HCT116 (cell line): ENCODE data around the gene SFXN5. TPM values are rescaled to one million over a fixed set of nuclear protein-coding genes. Genes with fewer than 3 reads are reported as not detected.

ENCODE experiments used
- ATAC-seq: fragments of 200-7000 bp; cut with Tn5 transposase; 2 replicates; pipeline ENCODE4 v1.9.1; 2020; ENCODE audit warnings: mild to moderate bottlenecking, moderate library complexity
- BruUV-seq: library from RNA; stranded (reverse); fragments of 400-500 nt; replicated peaks from 2 replicates; lab custom pipeline; 2021; lab: Mats Ljungman, UMichigan
- CTCF ChIA-PET: fragments of 300-600 bp; sonication (Branson Sonifier 250); formaldehyde crosslinking; loops from one replicate; lab custom pipeline; 2021; ENCODE audit warnings: antibody characterized with exemption; lab: Charles Lee
- POLR2A ChIA-PET: fragments of 300-600, 350-600 bp; sonication (Branson Sonifier 250); formaldehyde crosslinking; loops from one replicate; lab custom pipeline; 2021; ENCODE audit warnings: antibody characterized with exemption; lab: Charles Lee
- RAD21 ChIA-PET, 2 experiments: fragments of 300-600 bp; sonication (Branson Sonifier 250); formaldehyde crosslinking; loops; one replicate each; lab custom pipeline; 2023; ENCODE audit warnings: low total read pairs in 2 of 2; ENCODE audit not compliant: uncharacterized antibody in 2 of 2, unreplicated experiment in 2 of 2, low non-redundant PET in 1 of 2; lab: Charles Lee
- DNase-seq: peaks from one replicate; pipeline ENCODE4 v3.0.0-alpha.2; 2010; ENCODE audit warnings: low read depth, low spot score
- H2AFZ ChIP-seq: fragments of 200-600 bp; shearing (Covaris generic), sonication (generic); 2 replicates; pipeline ENCODE4 v1.6.1; 2017; ENCODE audit warnings: low read depth, mixed run types, mixed read lengths, antibody characterized with exemption, low read length; ENCODE audit not compliant: poor library complexity, severe bottlenecking
- H3K27ac ChIP-seq: 2 replicates; pipeline ENCODE4 v1.5.1; 2012; ENCODE audit warnings: low read depth, low read length
- H3K27me3 ChIP-seq: fragments of 200-600 bp; sonication (generic); 2 replicates; pipeline ENCODE4 v1.6.1; 2016; ENCODE audit warnings: mixed run types, low read length, mixed read lengths; ENCODE audit not compliant: insufficient read depth
- H3K36me3 ChIP-seq, 2 experiments: fragments of 200-500 bp in 1 of 2; fragments of 200-600 bp in 1 of 2; sonication (Bioruptor generic) in 1 of 2; sonication (generic) in 1 of 2; 2 replicates each; pipeline versions ENCODE4 v1.5.1 to v1.6.1; 2014 to 2016; ENCODE audit warnings: low read length in 2 of 2, inconsistent platforms in 1 of 2, mixed read lengths in 1 of 2, mixed run types in 1 of 2; ENCODE audit not compliant: insufficient read depth in 2 of 2, control insufficient read depth in 1 of 2
- H3K4me1 ChIP-seq, 2 experiments: fragments of 200-600 bp in 1 of 2; sonication (generic) in 1 of 2; 2 replicates each; pipeline versions ENCODE4 v1.5.1 to v1.6.1; 2012 to 2017; ENCODE audit warnings: low read length in 2 of 2, inconsistent platforms in 1 of 2, mild to moderate bottlenecking in 1 of 2, mixed read lengths in 1 of 2, mixed run types in 1 of 2, moderate library complexity in 1 of 2; ENCODE audit not compliant: insufficient read depth in 2 of 2, control insufficient read depth in 1 of 2
- H3K4me2 ChIP-seq: fragments of 200-600 bp; sonication (generic); 2 replicates; pipeline ENCODE4 v1.6.1; 2017; ENCODE audit warnings: mixed run types, low read length, mixed read lengths
- H3K4me3 ChIP-seq, 2 experiments: fragments of 200-600 bp in 1 of 2; sonication (generic) in 1 of 2; replicated peaks in 1 of 2; 2 replicates each; pipeline ENCODE4 v1.5.1; 2011 to 2016; ENCODE audit warnings: low read length in 2 of 2, control low read depth in 1 of 2, low read depth in 1 of 2, mild to moderate bottlenecking in 1 of 2, mixed read lengths in 1 of 2, mixed run types in 1 of 2
- H3K79me2 ChIP-seq: fragments of 200-600 bp; sonication (generic); 2 replicates; pipeline ENCODE4 v1.6.1; 2017; ENCODE audit warnings: mild to moderate bottlenecking, mixed run types, low read length, moderate library complexity, mixed read lengths; ENCODE audit not compliant: insufficient read depth
- H3K9ac ChIP-seq: fragments of 200-600 bp; sonication (generic); 2 replicates; pipeline ENCODE4 v1.6.1; 2016; ENCODE audit warnings: low read length, mixed read lengths
- H3K9me2 ChIP-seq: fragments of 200-600 bp; sonication (generic), shearing (Covaris generic); 2 replicates; pipeline ENCODE4 v1.6.1; 2017; ENCODE audit warnings: mixed run types, mild to moderate bottlenecking, moderate library complexity; ENCODE audit not compliant: insufficient read depth
- H3K9me3 ChIP-seq, 2 experiments: fragments of 200-500 bp in 1 of 2; fragments of 200-600 bp in 1 of 2; sonication (Bioruptor generic) in 1 of 2; sonication (generic) in 1 of 2; 2 replicates each; pipeline ENCODE4 v1.6.1; 2014 to 2017; ENCODE audit warnings: low read length in 2 of 2, mixed read lengths in 2 of 2, inconsistent platforms in 1 of 2, low read depth in 1 of 2, mild to moderate bottlenecking in 1 of 2, mixed run types in 1 of 2, moderate library complexity in 1 of 2; ENCODE audit not compliant: control insufficient read depth in 1 of 2, insufficient read depth in 1 of 2
- H4K20me1 ChIP-seq: fragments of 200-600 bp; sonication (generic), shearing (Covaris generic); 2 replicates; pipeline ENCODE4 v1.6.1; 2017; ENCODE audit warnings: mixed run types, mild to moderate bottlenecking, moderate library complexity; ENCODE audit not compliant: insufficient read depth
- CBX3 ChIP-seq: IDR thresholded peaks from 2 replicates; pipeline ENCODE4 v1.6.1; 2012; ENCODE audit warnings: low read depth
- CEBPB ChIP-seq: IDR thresholded peaks from 2 replicates; pipeline ENCODE4 v1.6.1; 2012; ENCODE audit warnings: low read depth
- EGR1 ChIP-seq: IDR thresholded peaks from 2 replicates; pipeline ENCODE4 v1.6.1; 2012; ENCODE audit warnings: low read depth
- ELF1 ChIP-seq: IDR thresholded peaks from 2 replicates; pipeline ENCODE4 v1.6.1; 2012; ENCODE audit warnings: low read depth, borderline replicate concordance
- EZH2 ChIP-seq: fragments of 200-600 bp; sonication (generic); IDR thresholded peaks from 2 replicates; pipeline ENCODE4 v1.6.1; 2017; ENCODE audit warnings: antibody characterized with exemption, mixed run types
- EZH2phosphoT487 ChIP-seq: fragments of 200-600 bp; IDR thresholded peaks from 2 replicates; pipeline ENCODE4 v1.6.1; 2018; ENCODE audit warnings: antibody characterized with exemption, borderline replicate concordance
- POLR2AphosphoS5 ChIP-seq: IDR thresholded peaks from 2 replicates; pipeline ENCODE4 v1.6.1; 2011; ENCODE audit warnings: mild to moderate bottlenecking, low read depth, low read length, moderate library complexity
- RAD21 ChIP-seq: IDR thresholded peaks from 2 replicates; pipeline ENCODE4 v1.6.1; 2012; ENCODE audit warnings: low read depth, mild to moderate bottlenecking
- SIN3A ChIP-seq: IDR thresholded peaks from 2 replicates; pipeline ENCODE4 v1.6.1; 2012; ENCODE audit warnings: low read depth
- SP1 ChIP-seq: IDR thresholded peaks from 2 replicates; pipeline ENCODE4 v1.6.1; 2012; ENCODE audit warnings: low read depth
- SRF ChIP-seq: IDR thresholded peaks from 2 replicates; pipeline ENCODE4 v1.6.1; 2012; ENCODE audit warnings: low read depth
- ZNF274 ChIP-seq: fragments of 200-500 bp; sonication (Bioruptor generic); IDR thresholded peaks from 2 replicates; pipeline ENCODE4 v1.6.1; 2014; ENCODE audit warnings: mild to moderate bottlenecking, low read depth, low read length, inconsistent platforms
- intact Hi-C: fragments of 100-400 bp; cut with micrococcal nuclease; formaldehyde crosslinking; loops from 2 replicates; pipeline ENCODE4 v1.10.0; 2022
- total RNA-seq: library from RNA; stranded (reverse); gene quantifications from one replicate; pipeline ENCODE4 v1.2.1, GENCODE V29; 2021; ENCODE audit not compliant: unreplicated experiment
- TF ChIP-seq, protein P1 (sequence below): IDR thresholded peaks from 2 replicates; pipeline ENCODE4 v1.6.1; 2012
- TF ChIP-seq, protein P2 (sequence below): IDR thresholded peaks from 2 replicates; pipeline ENCODE4 v1.6.1; 2012; ENCODE audit warnings: low read depth
- TF ChIP-seq, protein P3 (sequence below): IDR thresholded peaks from 2 replicates; pipeline ENCODE4 v1.6.1; 2012

SFXN5 gene
- total RNA-seq, 1 experiment from 2014 or later = 10.0 TPM

DNA sequence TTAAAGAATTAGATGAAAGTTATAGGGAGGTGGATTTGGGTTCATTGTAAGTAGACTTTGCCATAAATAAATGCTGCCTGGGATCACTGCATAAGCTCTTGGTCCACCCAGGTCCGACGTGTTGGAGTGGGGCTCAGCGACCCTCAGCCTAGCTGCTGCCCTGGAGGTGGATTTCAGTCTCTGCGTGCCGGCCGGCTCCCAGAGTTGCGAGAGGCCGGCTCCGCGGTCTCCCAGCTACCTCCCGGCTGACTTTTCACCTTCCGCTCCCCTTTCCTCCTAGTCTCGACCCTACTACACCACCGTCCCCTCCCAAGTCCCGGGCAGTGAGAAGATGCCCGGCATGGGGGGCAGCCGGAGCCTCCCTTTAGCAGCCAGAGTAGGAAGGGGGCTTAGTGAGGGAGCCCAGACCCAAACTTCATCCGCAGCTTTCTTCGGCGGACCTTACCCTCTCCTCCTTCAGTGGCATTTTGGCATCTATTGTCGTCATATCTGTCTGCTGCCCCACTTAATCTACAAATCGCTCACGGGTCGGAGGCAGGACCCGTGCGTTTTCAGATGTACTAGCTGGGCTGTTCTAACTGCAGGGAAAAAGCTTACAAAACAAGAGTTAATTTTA lies 146.1 kb downstream of the SFXN5 start:
- Histone ChIP-seq H3K9ac (no peak overlapping the region), H3K4me1 (no peaks in the 10 kb centered on the region), H4K20me1 (no peaks in the 10 kb centered on the region), H3K27ac (no peak overlapping the region), H3K36me3 (no peaks in the 10 kb centered on the region), H3K4me3 (no peak overlapping the region), H3K4me2 (no peak overlapping the region), H3K9me3 (no peaks in the 10 kb centered on the region), H2AFZ (no peak overlapping the region), H3K27me3 (no peaks in the 10 kb centered on the region), H3K9me2 (no peaks in the 10 kb centered on the region), H3K79me2 (no peaks in the 10 kb centered on the region)
- no peak for ATAC-seq
- BruUV-seq = no TSS peak
- intact Hi-C loops = no loop called here
- CTCF ChIA-PET = interaction anchor here (1.2 kb wide), 1 partner anchor 10 kb away, joined by 4 read pairs; no protein-coding TSS in a partner anchor
- TF ChIP-seq, protein P1, sequence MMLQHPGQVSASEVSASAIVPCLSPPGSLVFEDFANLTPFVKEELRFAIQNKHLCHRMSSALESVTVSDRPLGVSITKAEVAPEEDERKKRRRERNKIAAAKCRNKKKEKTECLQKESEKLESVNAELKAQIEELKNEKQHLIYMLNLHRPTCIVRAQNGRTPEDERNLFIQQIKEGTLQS = no peak
- TF ChIP-seq CEBPB = no peak
- TF ChIP-seq CBX3 = no peak
- TF ChIP-seq EGR1 = no peak
- TF ChIP-seq EZH2 = no peak
- no peak for TF ChIP-seq SIN3A
- no peak for TF ChIP-seq ZNF274
- TF ChIP-seq ELF1 = no peak
- TF ChIP-seq, protein P2, sequence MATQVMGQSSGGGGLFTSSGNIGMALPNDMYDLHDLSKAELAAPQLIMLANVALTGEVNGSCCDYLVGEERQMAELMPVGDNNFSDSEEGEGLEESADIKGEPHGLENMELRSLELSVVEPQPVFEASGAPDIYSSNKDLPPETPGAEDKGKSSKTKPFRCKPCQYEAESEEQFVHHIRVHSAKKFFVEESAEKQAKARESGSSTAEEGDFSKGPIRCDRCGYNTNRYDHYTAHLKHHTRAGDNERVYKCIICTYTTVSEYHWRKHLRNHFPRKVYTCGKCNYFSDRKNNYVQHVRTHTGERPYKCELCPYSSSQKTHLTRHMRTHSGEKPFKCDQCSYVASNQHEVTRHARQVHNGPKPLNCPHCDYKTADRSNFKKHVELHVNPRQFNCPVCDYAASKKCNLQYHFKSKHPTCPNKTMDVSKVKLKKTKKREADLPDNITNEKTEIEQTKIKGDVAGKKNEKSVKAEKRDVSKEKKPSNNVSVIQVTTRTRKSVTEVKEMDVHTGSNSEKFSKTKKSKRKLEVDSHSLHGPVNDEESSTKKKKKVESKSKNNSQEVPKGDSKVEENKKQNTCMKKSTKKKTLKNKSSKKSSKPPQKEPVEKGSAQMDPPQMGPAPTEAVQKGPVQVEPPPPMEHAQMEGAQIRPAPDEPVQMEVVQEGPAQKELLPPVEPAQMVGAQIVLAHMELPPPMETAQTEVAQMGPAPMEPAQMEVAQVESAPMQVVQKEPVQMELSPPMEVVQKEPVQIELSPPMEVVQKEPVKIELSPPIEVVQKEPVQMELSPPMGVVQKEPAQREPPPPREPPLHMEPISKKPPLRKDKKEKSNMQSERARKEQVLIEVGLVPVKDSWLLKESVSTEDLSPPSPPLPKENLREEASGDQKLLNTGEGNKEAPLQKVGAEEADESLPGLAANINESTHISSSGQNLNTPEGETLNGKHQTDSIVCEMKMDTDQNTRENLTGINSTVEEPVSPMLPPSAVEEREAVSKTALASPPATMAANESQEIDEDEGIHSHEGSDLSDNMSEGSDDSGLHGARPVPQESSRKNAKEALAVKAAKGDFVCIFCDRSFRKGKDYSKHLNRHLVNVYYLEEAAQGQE = no peak
- TF ChIP-seq SP1 = no peak
- TF ChIP-seq, protein P3, sequence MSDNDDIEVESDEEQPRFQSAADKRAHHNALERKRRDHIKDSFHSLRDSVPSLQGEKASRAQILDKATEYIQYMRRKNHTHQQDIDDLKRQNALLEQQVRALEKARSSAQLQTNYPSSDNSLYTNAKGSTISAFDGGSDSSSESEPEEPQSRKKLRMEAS = no peak
- TF ChIP-seq EZH2phosphoT487 = no peak
- no peak for TF ChIP-seq POLR2AphosphoS5
- TF ChIP-seq RAD21 = no peak
- TF ChIP-seq SRF = no peak
- POLR2A ChIA-PET = no interaction called here
- no peak for DNase-seq
- RAD21 ChIA-PET = no interaction called here
